K562 (cell line): Measurements from ENCODE around the gene MIDN. TPM values are rescaled to one million over a fixed set of nuclear protein-coding genes. Genes with fewer than 3 reads are reported as not detected.

Source experiments
- CBFA2T3 ChIP-seq: fragments of 450-650 bp; IDR thresholded peaks from 2 replicates; pipeline ENCODE4 v1.6.1; 2017
- CBX5 ChIP-seq: IDR thresholded peaks from 2 replicates; pipeline ENCODE4 v1.6.1; 2014; ENCODE audit warnings: low read depth, borderline replicate concordance
- CHD4 ChIP-seq: fragments of 200-600 bp; sonication (generic); IDR thresholded peaks from 3 replicates; pipeline ENCODE4 v1.6.1; 2012; ENCODE audit warnings: low read depth, mild to moderate bottlenecking, mixed read lengths, low read length, inconsistent platforms; ENCODE audit not compliant: insufficient read depth, insufficient replicate concordance, poor library complexity, severe bottlenecking
- E4F1 ChIP-seq: fragments of 250-450 bp; sonication (Bioruptor Pico); IDR thresholded peaks from 2 replicates; pipeline ENCODE4 v1.5.0; 2021; ENCODE audit warnings: mild to moderate bottlenecking, borderline replicate concordance
- HMG20B ChIP-seq: fragments of 250-450 bp; sonication (Bioruptor Pico); IDR thresholded peaks from 2 replicates; pipeline ENCODE4 v1.5.0; 2021; ENCODE audit warnings: mild to moderate bottlenecking
- JUND ChIP-seq, 2 experiments: IDR thresholded peaks; 2 replicates in 1 of 2; 3 replicates in 1 of 2; pipeline ENCODE4 v1.6.1; 2011; ENCODE audit warnings: borderline replicate concordance in 2 of 2, low read depth in 2 of 2, low read length in 2 of 2, improper control_type of control experiment in 1 of 2, missing biosample characterization in 1 of 2, missing genetic modification characterization in 1 of 2, missing genetic modification reagents in 1 of 2
- KLF16 ChIP-seq: IDR thresholded peaks from 2 replicates; pipeline ENCODE4 v1.6.1; 2016; ENCODE audit warnings: antibody characterized with exemption
- L3MBTL2 ChIP-seq: fragments of 450-650 bp; IDR thresholded peaks from 2 replicates; pipeline ENCODE4 v1.6.1; 2016; ENCODE audit warnings: mild to moderate bottlenecking, moderate library complexity
- MCM2 ChIP-seq: fragments of 450-650 bp; IDR thresholded peaks from 2 replicates; pipeline ENCODE4 v1.6.1; 2017; ENCODE audit warnings: low read depth, mild to moderate bottlenecking
- MEF2A ChIP-seq: IDR thresholded peaks from 2 replicates; pipeline ENCODE4 v1.6.1; 2011; ENCODE audit warnings: low read depth, mild to moderate bottlenecking, low read length, moderate library complexity; ENCODE audit not compliant: control insufficient read depth
- MEIS2 ChIP-seq: fragments of 450-650 bp; IDR thresholded peaks from 2 replicates; pipeline ENCODE4 v1.6.1; 2014; ENCODE audit warnings: mild to moderate bottlenecking; ENCODE audit not compliant: partially characterized antibody
- MTA3 ChIP-seq: fragments of 450-650 bp; formaldehyde crosslinking; IDR thresholded peaks from 2 replicates; pipeline ENCODE4 v1.6.1; 2017; ENCODE audit warnings: mild to moderate bottlenecking, borderline replicate concordance
- PHF8 ChIP-seq: fragments of 200-600 bp; sonication (generic); IDR thresholded peaks from 2 replicates; pipeline ENCODE4 v1.6.1; 2012; ENCODE audit warnings: mixed run types, mild to moderate bottlenecking, inconsistent platforms, low read length, moderate library complexity, borderline replicate concordance
- POLR2A ChIP-seq: fragments of 450-650 bp; conservative IDR thresholded peaks from 2 replicates; pipeline ENCODE4 v1.6.1; 2016
- RBBP5 ChIP-seq: fragments of 200-600 bp; sonication (generic); IDR thresholded peaks from 2 replicates; pipeline ENCODE4 v1.6.1; 2012; ENCODE audit warnings: borderline replicate concordance, mild to moderate bottlenecking, low read length, control low read depth, inconsistent platforms; ENCODE audit not compliant: insufficient read depth, poor library complexity, severe bottlenecking
- SIX5 ChIP-seq, 2 experiments: IDR thresholded peaks; 2 replicates each; pipeline ENCODE4 v1.6.1; 2011; ENCODE audit warnings: low read length in 2 of 2, borderline replicate concordance in 1 of 2, low read depth in 1 of 2, mild to moderate bottlenecking in 1 of 2, moderate library complexity in 1 of 2; ENCODE audit not compliant: insufficient read depth in 1 of 2
- SMARCA5 ChIP-seq: fragments of 450-650 bp; IDR thresholded peaks from 2 replicates; pipeline ENCODE4 v1.6.1; 2016
- TAF9B ChIP-seq: fragments of 450-650 bp; IDR thresholded peaks from 2 replicates; pipeline ENCODE4 v1.6.1; 2018; ENCODE audit warnings: mild to moderate bottlenecking; ENCODE audit not compliant: partially characterized antibody
- ZBTB7A ChIP-seq: IDR thresholded peaks from 2 replicates; pipeline ENCODE4 v1.6.1; 2011; ENCODE audit warnings: low read depth, mild to moderate bottlenecking, low read length, moderate library complexity, borderline replicate concordance; ENCODE audit not compliant: control insufficient read depth
- polyA plus RNA-seq, 8 experiments: library from polyadenylated mRNA; depleted of rRNA in 4 of 8; stranded (reverse) in 5 of 8; unstranded in 3 of 8; fragments of >200 nt; fragmentation: Nextera tagmentation in 2 of 8; fragmentation: Illumina TruSeq in 1 of 8; extraction: Ambion mirVana in 2 of 8; extraction: Trizol in 1 of 8; gene quantifications; 2 replicates each; pipeline versions ENCODE4 v1.2.1 to v1.2.3, GENCODE V29; 2011 to 2014; ENCODE audit warnings: inconsistent platforms in 1 of 8, missing spikeins in 1 of 8
- total RNA-seq, 7 experiments: library from RNA; depleted of rRNA in 6 of 7; stranded (reverse); fragments of >200 nt in 6 of 7; fragmentation: Illumina TruSeq in 2 of 7; extraction: Trizol in 2 of 7; gene quantifications; 2 replicates each; pipeline versions ENCODE4 v1.2.1 to v1.2.3, GENCODE V29; 2011 to 2021; ENCODE audit warnings: low replicate concordance in 1 of 7
- TF ChIP-seq, protein P1 (sequence below), 3 experiments: IDR thresholded peaks in 2 of 3; conservative IDR thresholded peaks in 1 of 3; 2 replicates each; pipeline ENCODE4 v1.5.1; 2011 to 2012; ENCODE audit warnings: low read length in 3 of 3, mild to moderate bottlenecking in 3 of 3, control low read depth in 2 of 3, improper control_type of control experiment in 1 of 3, inconsistent platforms in 1 of 3, low read depth in 1 of 3, mixed read lengths in 1 of 3, moderate library complexity in 1 of 3; ENCODE audit not compliant: insufficient read depth in 2 of 3

The MIDN gene
- total and polyA plus RNA-seq, 9 of the 15 experiments (the other 6 are each of a cell fraction or from before 2014, with no cell fraction given): 0.17 to 120 (median 10.1) TPM

DNA sequence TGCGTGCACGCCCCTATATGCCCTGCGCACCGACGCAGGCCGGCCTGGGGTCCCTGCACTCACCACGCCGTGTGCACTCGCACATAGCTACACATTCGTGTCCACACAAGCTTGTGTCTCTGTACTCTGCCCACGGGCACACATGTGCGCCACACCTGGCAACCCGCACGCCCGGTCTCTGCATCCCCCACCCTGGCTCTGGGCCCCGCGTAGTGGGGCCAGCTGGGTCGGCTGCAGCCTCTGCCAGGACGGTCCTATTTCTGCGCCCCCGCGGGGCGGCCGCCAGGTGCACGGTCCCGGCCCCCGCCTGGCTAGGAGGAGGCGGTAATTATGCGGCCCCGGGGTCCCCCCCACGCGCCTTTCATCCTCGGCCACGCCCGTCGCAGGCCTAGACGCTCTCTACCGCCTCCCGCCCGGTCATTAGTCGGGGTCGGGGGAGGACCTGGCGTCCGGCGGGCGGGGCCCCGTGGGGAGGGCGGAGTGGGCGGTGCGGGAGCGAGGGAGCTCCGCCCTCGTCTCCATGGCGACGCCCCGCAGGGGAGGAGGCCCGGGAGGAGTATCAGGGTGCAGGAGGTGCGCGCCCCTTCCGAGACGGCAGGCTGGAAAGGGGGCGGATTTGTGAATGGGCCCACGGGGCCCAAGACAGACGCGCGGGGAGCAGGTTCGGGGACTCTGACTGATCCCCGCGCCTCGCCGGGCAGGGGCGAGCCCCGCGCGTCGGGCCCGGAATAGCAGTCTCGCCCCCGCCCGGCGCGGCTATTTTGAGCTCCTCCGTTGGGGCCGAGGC is 17.9 kb downstream of the MIDN start (continued):
- TF ChIP-seq PHF8: peak; percentile 19; the same call in 1 of the 2 replicates
- TF ChIP-seq POLR2A: 0 out of 2 replicates have a peak, but pooled peaks have one; percentile 31
- TF ChIP-seq TAF9B: no peak
- no peak for TF ChIP-seq CHD4
- TF ChIP-seq CBFA2T3: peak; percentile 63
- peak; percentile 68; the same call in 1 of the 2 replicates for TF ChIP-seq L3MBTL2
- TF ChIP-seq JUND (IDR thresholded peaks at IDR 0.05; ENCODE audit: borderline replicate concordance, low read depth, low read length): peak; percentile 53
- TF ChIP-seq JUND (tag; IDR thresholded peaks at IDR 0.05; ENCODE audit: borderline replicate concordance, low read depth, low read length): no peak; the same call in 2 of the 3 replicates
- TF ChIP-seq KLF16: peak; percentile 69
- TF ChIP-seq E4F1 (CRISPR knock-in tag): no peak
- peak; percentile 52; the same call in 1 of the 2 replicates for TF ChIP-seq MTA3
- no peak for TF ChIP-seq CBX5
- TF ChIP-seq SMARCA5: peak; percentile 77; the same call in 1 of the 2 replicates
- no peak for TF ChIP-seq MEIS2
- no peak for TF ChIP-seq MCM2
- peak; percentile 66 for TF ChIP-seq MEF2A
- TF ChIP-seq, protein P1, sequence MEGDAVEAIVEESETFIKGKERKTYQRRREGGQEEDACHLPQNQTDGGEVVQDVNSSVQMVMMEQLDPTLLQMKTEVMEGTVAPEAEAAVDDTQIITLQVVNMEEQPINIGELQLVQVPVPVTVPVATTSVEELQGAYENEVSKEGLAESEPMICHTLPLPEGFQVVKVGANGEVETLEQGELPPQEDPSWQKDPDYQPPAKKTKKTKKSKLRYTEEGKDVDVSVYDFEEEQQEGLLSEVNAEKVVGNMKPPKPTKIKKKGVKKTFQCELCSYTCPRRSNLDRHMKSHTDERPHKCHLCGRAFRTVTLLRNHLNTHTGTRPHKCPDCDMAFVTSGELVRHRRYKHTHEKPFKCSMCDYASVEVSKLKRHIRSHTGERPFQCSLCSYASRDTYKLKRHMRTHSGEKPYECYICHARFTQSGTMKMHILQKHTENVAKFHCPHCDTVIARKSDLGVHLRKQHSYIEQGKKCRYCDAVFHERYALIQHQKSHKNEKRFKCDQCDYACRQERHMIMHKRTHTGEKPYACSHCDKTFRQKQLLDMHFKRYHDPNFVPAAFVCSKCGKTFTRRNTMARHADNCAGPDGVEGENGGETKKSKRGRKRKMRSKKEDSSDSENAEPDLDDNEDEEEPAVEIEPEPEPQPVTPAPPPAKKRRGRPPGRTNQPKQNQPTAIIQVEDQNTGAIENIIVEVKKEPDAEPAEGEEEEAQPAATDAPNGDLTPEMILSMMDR (IDR thresholded peaks at IDR 0.05 in 2 of 3, conservative IDR thresholded peaks at IDR 0.05 in 1 of 3; ENCODE audit: insufficient read depth in 2 of 3, low read depth in 1 of 3, low read length in 3 of 3): peak in 1 of 3 experiments; percentile 10; a peak in 1 of 6 replicates
- TF ChIP-seq SIX5 (IDR thresholded peaks at IDR 0.05; ENCODE audit: borderline replicate concordance in 1 of 2, insufficient read depth in 1 of 2, low read depth in 1 of 2, low read length in 2 of 2): no peak
- TF ChIP-seq RBBP5: no peak
- TF ChIP-seq HMG20B (CRISPR knock-in tag): no peak
- TF ChIP-seq ZBTB7A: peak; percentile 87
